ENCODE results near the gene GNPAT.

GRCh38 chr1:231238298-231238697 lies 2.7 kb upstream of the GNPAT start:
- TF ChIP-seq CTCF (conservative IDR thresholded peaks at IDR 0.05) (no peak), EZH2 (IDR thresholded peaks at IDR 0.05; ENCODE audit: low read depth) (no peak)
